GM21737 (cell line): ENCODE data around the gene AKT3.

Experiments used
- ATAC-seq: cut with Tn5 transposase; IDR thresholded peaks from one replicate; pipeline ENCODE4 v1.9.1; 2021; ENCODE audit warnings: mild to moderate bottlenecking, moderate library complexity; ENCODE audit not compliant: unreplicated experiment

AKT3 gene

GRCh38 chr1:243438815-243439214, 411.2 kb downstream of the AKT3 start:
- ATAC-seq = no peak
